HPDE6-E6E7 (cell line): ENCODE data around the gene SMIM30.
"Not testable (repeated sequence)": the region's sequence is repeated elsewhere in the genome, so short reads cannot be mapped to it uniquely, and the experiment has no call there.

Experiments
- DNase-seq: peaks from one replicate; pipeline ENCODE4 v3.0.0; 2011; ENCODE audit warnings: missing footprints; ENCODE audit errors: extremely low spot score

The SMIM30 gene, protein sequence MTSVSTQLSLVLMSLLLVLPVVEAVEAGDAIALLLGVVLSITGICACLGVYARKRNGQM

DNA sequence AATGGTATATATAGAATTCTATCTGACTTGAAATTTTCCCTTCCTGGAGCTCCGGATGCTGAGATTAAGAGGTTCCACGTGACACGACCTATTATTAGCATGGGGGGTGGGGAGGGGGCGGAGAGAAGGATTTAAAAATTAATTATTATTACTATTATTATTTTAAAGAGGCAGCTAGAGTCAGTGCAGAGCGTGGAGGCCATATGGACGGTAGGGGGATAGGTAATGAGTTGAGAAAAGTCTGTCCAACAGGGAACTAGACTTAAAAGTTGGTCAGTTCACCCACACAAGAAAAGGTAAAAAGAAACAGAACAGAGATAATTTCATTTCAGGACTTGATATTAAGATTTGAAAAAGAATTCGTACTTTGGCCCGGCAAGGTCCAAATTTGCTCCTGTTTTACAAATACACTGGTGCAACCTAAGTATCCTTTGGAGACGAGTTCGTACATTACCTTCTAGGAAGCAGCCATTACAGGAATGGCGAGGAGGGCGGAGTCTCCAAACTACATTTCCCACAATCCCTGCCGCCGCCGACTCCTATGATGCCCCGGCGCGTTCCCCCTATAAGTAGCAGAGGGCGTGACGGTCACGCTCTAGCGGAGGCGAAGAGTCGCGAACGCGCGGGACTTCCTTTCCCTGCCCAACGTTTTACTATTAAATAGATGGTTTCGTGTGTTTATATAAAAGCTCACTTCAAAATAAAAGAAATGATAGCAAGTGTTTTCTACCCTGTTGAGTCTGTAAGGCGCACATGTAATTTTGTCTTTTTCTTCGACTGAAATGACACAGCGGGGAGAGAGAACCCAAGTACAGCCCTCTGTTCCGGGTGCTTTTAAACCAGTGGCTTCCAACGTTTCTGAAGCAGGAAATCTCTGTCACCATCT is at the start of gene SMIM30:
TSS of gene SMIM30 (minus strand) at position 481 of the 886 bp plus-strand sequence. CDS start 976 bp downstream, outside the sequence.
- peak; percentile 82 for DNase-seq

DNA sequence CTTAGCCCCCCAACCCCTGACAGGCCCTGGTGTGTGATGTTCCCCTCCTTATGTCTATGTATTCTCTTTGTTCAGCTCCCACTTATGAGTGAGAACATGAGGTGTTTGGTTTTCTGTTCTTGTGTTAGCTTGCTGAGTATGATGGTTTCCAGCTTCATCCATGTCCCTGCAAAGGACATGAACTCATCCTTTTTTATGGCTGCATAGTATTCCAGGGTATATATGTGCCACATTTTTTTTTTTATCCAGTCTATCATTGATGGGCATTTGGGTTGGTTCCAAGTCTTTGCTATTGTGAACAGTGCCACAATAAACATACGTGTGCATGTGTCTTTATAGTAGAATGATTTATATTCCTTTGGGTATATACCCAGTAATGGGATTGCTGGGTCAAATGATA is 47.8 kb upstream of the SMIM30 start:
- DNase-seq, result not testable (repeated sequence)

DNA sequence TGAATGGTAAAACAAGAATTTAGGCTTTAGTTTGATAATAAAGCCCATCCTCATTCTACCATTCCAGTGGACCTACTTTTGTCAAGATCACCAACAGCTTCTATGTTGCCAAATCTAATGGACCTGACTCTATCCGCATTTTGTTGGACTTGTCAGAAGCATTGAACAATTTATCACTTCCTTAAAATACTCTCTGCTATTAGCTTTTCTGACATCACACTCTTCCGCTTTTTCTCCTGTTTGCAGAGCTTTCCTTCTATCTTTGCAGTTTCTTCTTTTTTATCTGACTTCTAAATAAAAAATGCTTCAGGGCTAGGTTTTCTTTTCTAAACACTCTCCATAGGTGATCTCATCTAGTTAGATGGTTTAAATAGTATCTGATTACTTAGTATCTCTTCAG is 42.7 kb upstream of the SMIM30 start:
- DNase-seq, result no peak

GRCh38 chr7:113159746-113160339 is 41.5 kb upstream of the SMIM30 start:
- peak; percentile 39 for DNase-seq

- DNase-seq, result no peak
These were observed 40.4 kb upstream of the SMIM30 start for GRCh38 chr7:113158756-113159155.

GRCh38 chr7:113154117-113154516 is 35.8 kb upstream of the SMIM30 start:
- no peak for DNase-seq

GRCh38 chr7:113144817-113145216 is 26.5 kb upstream of the SMIM30 start:
- DNase-seq, result no peak

DNA sequence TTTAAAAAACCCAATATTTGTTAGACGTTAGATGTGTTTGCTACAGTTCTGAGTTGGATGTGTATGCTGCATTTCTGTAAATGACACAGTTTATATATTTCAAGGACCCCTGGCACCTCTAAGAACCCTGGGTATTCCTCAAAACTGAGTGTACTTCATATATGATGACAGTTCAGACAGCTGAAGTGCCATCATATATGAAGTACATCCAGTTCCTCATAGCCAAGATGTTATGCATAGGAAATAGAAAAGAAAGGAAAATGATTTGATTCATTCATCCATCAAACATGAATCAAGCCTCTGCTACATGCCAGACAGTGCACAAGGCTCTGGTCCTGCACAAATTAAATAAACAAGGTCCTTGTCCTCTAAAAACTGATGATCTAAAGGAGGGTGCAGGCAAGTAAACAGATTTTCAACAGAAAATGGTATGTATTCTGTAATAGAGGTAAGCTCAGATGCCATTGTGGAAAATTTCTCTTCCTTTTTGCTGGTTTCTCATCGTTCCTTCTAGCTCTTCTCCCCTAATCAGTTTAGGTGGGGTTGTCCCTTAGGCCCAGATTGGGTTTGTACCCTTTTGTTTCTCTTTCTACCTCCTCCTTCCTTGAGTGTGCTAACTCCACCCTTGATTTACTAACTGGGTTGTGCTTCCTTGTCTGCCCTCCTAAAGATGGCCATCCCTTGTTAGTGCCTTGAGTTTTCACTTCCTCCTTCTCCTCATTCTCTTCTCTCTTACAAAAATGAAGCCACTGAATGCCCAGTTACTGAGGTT is 25.3 kb upstream of the SMIM30 start:
- no peak for DNase-seq

- DNase-seq, result no peak
These were observed 24.2 kb upstream of the SMIM30 start for GRCh38 chr7:113142385-113143119.

DNA sequence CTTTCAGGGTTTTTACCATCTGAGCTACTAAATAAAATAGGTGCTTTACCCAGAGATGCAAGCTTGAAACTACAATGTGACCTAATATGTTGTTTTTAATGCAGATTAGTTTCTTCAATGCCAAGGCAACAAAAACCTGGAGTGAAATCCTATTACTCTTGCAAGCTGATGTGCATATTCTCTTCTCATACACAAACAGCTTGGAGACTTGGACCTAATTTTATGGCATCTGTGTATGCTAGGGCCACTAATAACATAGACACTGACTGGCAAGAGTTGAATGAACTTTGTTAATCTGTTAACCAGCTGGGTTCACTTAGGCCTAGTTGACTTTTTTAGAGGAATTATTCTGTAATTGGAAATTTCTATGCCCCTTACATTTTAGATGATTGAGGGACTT is 23.4 kb upstream of the SMIM30 start:
- no peak for DNase-seq

DNA sequence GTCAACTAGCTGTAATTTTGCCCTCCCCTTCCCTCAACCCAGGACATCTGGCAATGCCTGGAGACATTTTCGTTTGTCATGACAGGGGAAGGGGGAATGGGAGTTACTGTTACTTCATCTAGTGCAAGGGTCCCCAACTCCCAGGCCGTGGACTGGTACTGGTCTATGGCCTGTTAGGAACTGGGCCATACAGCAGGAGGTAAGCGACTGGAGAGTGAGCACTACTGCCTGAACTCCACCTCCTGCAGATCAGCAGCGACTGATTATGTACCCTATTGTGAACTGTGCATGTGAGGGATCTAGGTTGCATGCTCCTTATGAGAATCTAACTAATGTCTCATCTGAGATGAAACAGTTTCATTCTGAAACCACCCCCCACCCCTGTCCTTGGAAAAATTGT is 22.6 kb upstream of the SMIM30 start:
- DNase-seq, result no peak

GRCh38 chr7:113137241-113137640 is 18.9 kb upstream of the SMIM30 start:
- no peak for DNase-seq

- no peak for DNase-seq
These were observed 15.7 kb upstream of the SMIM30 start for GRCh38 chr7:113134025-113134424.

- no peak for DNase-seq
These were observed 13.0 kb upstream of the SMIM30 start for GRCh38 chr7:113131367-113131766.

GRCh38 chr7:113128031-113128430 is 9.7 kb upstream of the SMIM30 start:
- no peak for DNase-seq

GRCh38 chr7:113125728-113126127 is 7.4 kb upstream of the SMIM30 start:
- DNase-seq, result no peak

GRCh38 chr7:113122744-113123143 is 4.4 kb upstream of the SMIM30 start:
- no peak for DNase-seq

DNA sequence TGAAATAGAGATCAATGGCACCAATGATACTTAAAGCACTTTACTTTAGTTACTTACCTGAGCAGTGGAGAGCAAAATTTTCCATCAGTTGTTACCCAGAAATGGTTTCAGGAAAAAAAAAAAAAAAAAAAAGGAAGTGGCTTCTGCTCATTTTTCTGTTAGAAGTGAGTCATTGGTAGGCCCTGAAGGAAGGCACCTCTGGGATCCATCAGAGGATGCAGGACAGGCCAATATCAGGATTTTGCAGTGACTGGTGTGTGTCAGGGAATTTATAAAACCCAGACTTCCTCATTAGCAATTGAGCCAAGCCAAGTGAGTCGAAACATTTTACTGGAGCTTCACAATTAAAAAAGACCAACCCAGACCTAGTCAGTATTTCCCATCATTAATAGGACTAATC is 2.3 kb upstream of the SMIM30 start:
- DNase-seq, result no peak

DNA sequence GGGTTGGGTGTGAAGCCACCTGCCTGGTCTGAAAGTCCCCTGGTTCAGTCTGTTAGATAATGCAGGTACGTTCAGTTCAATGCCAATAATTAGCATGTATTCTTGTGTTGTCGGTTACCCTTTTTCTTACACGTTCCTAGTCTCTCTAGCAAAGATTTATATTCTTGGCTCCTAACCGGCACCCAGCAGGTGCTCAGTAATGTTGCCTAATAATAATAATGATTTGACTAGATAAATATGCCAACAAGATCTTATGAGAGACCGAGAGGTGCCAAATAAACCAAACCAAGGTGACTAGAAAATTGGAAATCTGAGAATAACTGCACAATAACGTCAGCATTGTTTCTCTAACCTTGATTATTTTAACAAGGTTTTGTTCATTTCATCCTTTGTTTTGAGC is 1.1 kb upstream of the SMIM30 start:
- no peak for DNase-seq

GRCh38 chr7:113117374-113117774 is 980 bp downstream of the SMIM30 start:
- not testable (repeated sequence) for DNase-seq

- peak; percentile 31 for DNase-seq
These were observed 4.4 kb downstream of the SMIM30 start for GRCh38 chr7:113113912-113114311.

GRCh38 chr7:113109718-113110117 is 8.6 kb downstream of the SMIM30 start:
- no peak for DNase-seq
